Common myeloid progenitor, CD34-positive (primary cell): ENCODE results near the gene IRX2.

ENCODE experiments used
- CTCF ChIA-PET: fragments of 350-600 bp; sonication (Branson Sonifier 250); formaldehyde crosslinking; loops from one replicate; lab custom pipeline; 2021; ENCODE audit warnings: antibody characterized with exemption; lab: Charles Lee
- POLR2A ChIA-PET: fragments of 350-600 bp; sonication (Branson Sonifier 250); formaldehyde crosslinking; loops from one replicate; lab custom pipeline; 2021; ENCODE audit warnings: antibody characterized with exemption; lab: Charles Lee
- DNase-seq, 3 donors: peaks; one replicate each; pipeline versions ENCODE4 v3.0.0 to v3.0.0-alpha.2; 2013
- H3K27ac ChIP-seq, 2 experiments: 1 replicate in 1 of 2; 2 replicates in 1 of 2; pipeline ENCODE4 v1.7.0; 2013; ENCODE audit warnings: inconsistent platforms in 2 of 2, low read length in 2 of 2, mild to moderate bottlenecking in 2 of 2, low read depth in 1 of 2, moderate library complexity in 1 of 2; ENCODE audit not compliant: severe bottlenecking in 2 of 2, insufficient read depth in 1 of 2, poor library complexity in 1 of 2
- H3K27me3 ChIP-seq, 5 experiments: replicated peaks in 2 of 5; 1 replicate in 3 of 5; 2 replicates in 2 of 5; pipeline versions ENCODE4 v1.6.1 to v1.7.0; 2013; ENCODE audit warnings: low read length in 4 of 5, mild to moderate bottlenecking in 2 of 5, moderate library complexity in 2 of 5, inconsistent platforms in 1 of 5; ENCODE audit not compliant: insufficient read depth in 5 of 5, control insufficient read depth in 4 of 5
- H3K36me3 ChIP-seq, 4 experiments: 1 replicate in 2 of 4; 2 replicates in 2 of 4; pipeline versions ENCODE4 v1.6.1 to v1.7.0; 2013; ENCODE audit warnings: low read length in 3 of 4, control low read depth in 1 of 4, mild to moderate bottlenecking in 1 of 4; ENCODE audit not compliant: control insufficient read depth in 4 of 4, insufficient read depth in 4 of 4
- H3K4me1 ChIP-seq, 4 experiments: 1 replicate in 3 of 4; 2 replicates in 1 of 4; pipeline versions ENCODE4 v1.6.1 to v1.7.1; 2013; ENCODE audit warnings: low read length in 3 of 4, mild to moderate bottlenecking in 3 of 4, control low read depth in 1 of 4, inconsistent platforms in 1 of 4, moderate library complexity in 1 of 4; ENCODE audit not compliant: control insufficient read depth in 4 of 4, insufficient read depth in 4 of 4; ENCODE audit errors: control extremely low read depth in 1 of 4
- H3K4me3 ChIP-seq, 7 experiments: 1 replicate in 4 of 7; 2 replicates in 3 of 7; pipeline versions ENCODE4 v1.5.1 to v1.7.0; 2013; ENCODE audit warnings: mild to moderate bottlenecking in 7 of 7, low read length in 6 of 7, moderate library complexity in 6 of 7, inconsistent platforms in 2 of 7, low read depth in 2 of 7, control low read depth in 1 of 7; ENCODE audit not compliant: insufficient read depth in 4 of 7, control insufficient read depth in 1 of 7; ENCODE audit errors: extremely low read depth in 1 of 7
- H3K9me3 ChIP-seq, 5 experiments: 1 replicate in 4 of 5; 2 replicates in 1 of 5; pipeline versions ENCODE4 v1.6.1 to v1.7.1; 2013; ENCODE audit warnings: low read length in 4 of 5, mild to moderate bottlenecking in 2 of 5, inconsistent platforms in 1 of 5, low read depth in 1 of 5, moderate library complexity in 1 of 5; ENCODE audit not compliant: control insufficient read depth in 4 of 5, insufficient read depth in 2 of 5; ENCODE audit errors: control extremely low read depth in 1 of 5
- WGBS: methylation state at CpG from one replicate; pipeline ENCODE4 v1.1.5; 2013; ENCODE audit not compliant: insufficient coverage; 5-methylcytosine and 5-hydroxymethylcytosine counted together

The IRX2 gene

GRCh38 chr5:2699686-2700085 is 51.8 kb downstream of the IRX2 start:
- H3K9me3 ChIP-seq = no peaks in the 10 kb centered on the region
- POLR2A ChIA-PET = no interaction called here

GRCh38 chr5:2699231-2699630 is 52.2 kb downstream of the IRX2 start:
- H3K9me3 ChIP-seq = no peaks in the 10 kb centered on the region
- POLR2A ChIA-PET = no interaction called here
- CTCF ChIA-PET = no interaction called here
- no peak overlapping the region for H3K27ac ChIP-seq
- WGBS = 75% methylated on average over 4 of the region's 8 CpGs
- no peak overlapping the region for H3K4me3 ChIP-seq
- H3K27me3 ChIP-seq = peaks cover 0 to 2% (median 0%) of the 10 kb centered on the region in 5 experiments
- H3K36me3 ChIP-seq = no peaks in the 10 kb centered on the region
- no peak for DNase-seq
- no peaks in the 10 kb centered on the region for H3K4me1 ChIP-seq

More at GRCh38 chr5:2699686-2700085, 51.8 kb downstream of the IRX2 start:
- Histone ChIP-seq H3K4me1 (no peaks in the 10 kb centered on the region), H3K36me3 (no peaks in the 10 kb centered on the region), H3K27me3 (peaks cover 0 to 2% (median 0%) of the 10 kb centered on the region in 5 experiments), H3K27ac (no peak overlapping the region), H3K4me3 (no peak overlapping the region)
- 92% methylated on average over 17 of the region's 17 CpGs for WGBS
- no peak for DNase-seq
- CTCF ChIA-PET = no interaction called here

- Histone ChIP-seq H3K27ac (no peak overlapping the region), H3K4me3 (no peak overlapping the region), H3K4me1 (no peaks in the 10 kb centered on the region), H3K9me3 (no peaks in the 10 kb centered on the region), H3K36me3 (no peaks in the 10 kb centered on the region), H3K27me3 (peaks cover 0 to 2% (median 0%) of the 10 kb centered on the region in 5 experiments)
- 88% methylated on average over 13 of the region's 13 CpGs for WGBS
- no peak for DNase-seq
- POLR2A ChIA-PET = no interaction called here
- CTCF ChIA-PET = interaction anchor here (1.4 kb wide), 1 partner anchor 11 kb away, joined by 3 read pairs; no protein-coding TSS in a partner anchor
Measured at GRCh38 chr5:2698581-2698980, 52.9 kb downstream of the IRX2 start.

- no peak for DNase-seq
- ChIA-PET POLR2A (no interaction called here), CTCF (interaction anchor here (1.4 kb wide), 1 partner anchor 10 kb away, joined by 3 read pairs; no protein-coding TSS in a partner anchor)
- H3K4me3 ChIP-seq = no peak overlapping the region
- H3K36me3 ChIP-seq = no peaks in the 10 kb centered on the region
- 94% methylated on average over 23 of the region's 23 CpGs for WGBS
- H3K27ac ChIP-seq = no peak overlapping the region
- H3K27me3 ChIP-seq = peaks cover 0 to 2% (median 0%) of the 10 kb centered on the region in 5 experiments
- no peaks in the 10 kb centered on the region for H3K4me1 ChIP-seq
- peaks cover 0 to under 1% (median 0%) of the 10 kb centered on the region in 5 experiments for H3K9me3 ChIP-seq
Measured at GRCh38 chr5:2697446-2698200, 53.9 kb downstream of the IRX2 start.

GRCh38 chr5:2697041-2697440 is 54.4 kb downstream of the IRX2 start:
- no peak overlapping the region for H3K27ac ChIP-seq
- WGBS = 91% methylated on average over 7 of the region's 9 CpGs
- ChIA-PET POLR2A (no interaction called here), CTCF (interaction anchor here (1.4 kb wide), 1 partner anchor 9 kb away, joined by 3 read pairs; no protein-coding TSS in a partner anchor)
- no peaks in the 10 kb centered on the region for H3K27me3 ChIP-seq
- no peak overlapping the region for H3K4me3 ChIP-seq
- peaks cover 0 to 2% (median 0%) of the 10 kb centered on the region in 5 experiments for H3K9me3 ChIP-seq
- no peaks in the 10 kb centered on the region for H3K4me1 ChIP-seq
- DNase-seq = no peak
- H3K36me3 ChIP-seq = no peaks in the 10 kb centered on the region
